Left kidney (tissue), 2 donors: Measurements from ENCODE around the gene CA7. TPM values are rescaled to one million over a fixed set of nuclear protein-coding genes. Genes with fewer than 3 reads are reported as not detected.
A peak's percentile ranks its signal among the peaks of the same experiment; 100 is the strongest.

Experiments used
- DNase-seq: peaks from one replicate; pipeline ENCODE4 v3.0.0-alpha.2; 2013
- polyA plus RNA-seq: library from polyadenylated mRNA; unstranded; fragments of 120-200 nt; gene quantifications from one replicate; pipeline ENCODE4 v1.2.1, GENCODE V29; 2013; ENCODE audit not compliant: insufficient read length

CA7 gene
- polyA plus RNA-seq, 1 donor = 0.65 TPM

DNA sequence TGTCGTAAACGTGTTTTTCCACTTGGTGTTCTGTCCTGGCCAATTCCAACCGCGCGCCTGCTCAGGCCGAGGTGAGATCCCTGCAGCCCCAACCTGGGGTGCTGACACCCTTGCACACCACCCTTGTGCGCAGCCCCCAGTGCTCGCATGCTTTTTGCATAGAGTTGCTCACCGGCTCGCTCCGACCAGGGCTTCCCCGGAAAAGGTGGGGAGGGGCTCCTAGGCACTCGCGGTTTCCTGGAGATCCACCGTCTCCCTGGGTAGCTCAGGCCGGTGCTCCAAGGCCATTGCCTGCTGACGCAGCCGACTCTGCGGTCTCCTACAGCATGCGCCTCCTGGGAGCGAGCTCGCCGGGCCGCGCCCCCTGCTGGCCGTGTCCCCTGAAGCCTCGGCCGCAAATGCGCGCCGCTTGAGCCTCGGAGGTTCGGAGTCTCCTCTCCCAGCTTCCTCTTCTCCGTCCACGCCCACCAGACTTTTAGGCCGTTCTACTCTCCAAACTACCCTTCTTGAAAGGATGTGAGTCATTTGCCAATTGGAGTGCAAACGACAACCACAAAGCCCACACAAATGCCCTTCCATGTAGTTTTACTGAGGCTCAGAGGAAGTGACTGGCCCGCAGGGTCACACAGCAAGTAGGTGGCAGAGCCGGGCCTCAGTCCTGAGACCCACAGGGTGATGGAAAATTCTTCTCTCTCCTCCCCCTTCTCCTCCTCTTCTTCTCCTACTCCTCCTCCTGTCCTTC, 28.9 kb downstream of the CA7 start:
- peak; percentile 75 for DNase-seq

DNA sequence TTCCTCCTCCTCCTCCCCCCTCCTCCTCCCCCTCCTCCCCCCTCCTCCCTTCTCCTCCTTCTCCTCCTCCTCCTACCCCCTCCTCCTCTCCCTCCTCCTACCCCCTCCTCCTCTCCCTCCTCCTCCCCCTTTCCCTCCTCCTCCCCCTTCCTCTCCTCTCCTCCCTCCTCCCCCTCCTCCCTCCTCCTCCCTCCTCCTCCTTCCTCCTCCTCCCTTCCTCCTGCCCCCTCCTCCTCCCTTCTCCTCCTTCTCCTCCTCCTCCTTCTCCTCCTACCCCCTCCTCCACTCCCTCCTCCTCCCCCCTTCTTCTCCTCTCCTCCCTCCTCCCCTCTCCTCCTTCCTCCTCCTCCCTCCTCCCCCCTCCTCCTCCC, 29.5 kb downstream of the CA7 start:
- no peak for DNase-seq

DNA sequence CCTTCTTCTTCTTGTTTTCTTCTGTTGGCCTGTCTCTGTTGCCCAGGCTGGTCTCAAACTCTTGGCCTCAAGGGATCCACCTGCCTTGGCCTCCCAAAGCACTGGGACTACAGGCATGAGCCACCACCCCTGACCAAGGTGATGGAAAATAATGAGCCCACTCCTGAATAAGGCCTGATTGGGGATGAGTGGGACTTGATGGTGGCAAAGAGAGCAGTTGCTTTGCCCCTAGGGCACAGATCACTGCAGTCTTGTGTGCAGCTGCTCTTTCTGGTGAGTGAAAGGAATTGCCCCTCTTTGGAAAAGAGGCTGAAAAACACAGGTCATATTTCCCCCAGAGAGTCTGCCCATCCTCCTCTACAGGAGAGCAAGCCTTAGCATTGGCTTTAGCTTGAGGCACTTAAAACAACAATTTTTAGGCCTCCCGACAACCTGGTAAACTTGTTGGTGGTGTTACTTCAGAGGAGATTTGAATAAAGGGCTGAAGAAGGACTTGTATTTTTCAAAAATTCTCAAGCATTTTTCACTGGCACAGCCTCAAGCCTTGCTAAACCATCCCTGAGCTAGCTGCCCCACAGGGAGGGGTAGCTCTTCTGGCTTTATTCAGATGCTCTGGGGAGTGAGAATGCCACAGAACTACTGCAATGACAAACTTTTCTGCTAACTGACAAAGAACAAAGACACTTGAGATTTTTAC, 30.0 kb downstream of the CA7 start:
- no peak for DNase-seq

DNA sequence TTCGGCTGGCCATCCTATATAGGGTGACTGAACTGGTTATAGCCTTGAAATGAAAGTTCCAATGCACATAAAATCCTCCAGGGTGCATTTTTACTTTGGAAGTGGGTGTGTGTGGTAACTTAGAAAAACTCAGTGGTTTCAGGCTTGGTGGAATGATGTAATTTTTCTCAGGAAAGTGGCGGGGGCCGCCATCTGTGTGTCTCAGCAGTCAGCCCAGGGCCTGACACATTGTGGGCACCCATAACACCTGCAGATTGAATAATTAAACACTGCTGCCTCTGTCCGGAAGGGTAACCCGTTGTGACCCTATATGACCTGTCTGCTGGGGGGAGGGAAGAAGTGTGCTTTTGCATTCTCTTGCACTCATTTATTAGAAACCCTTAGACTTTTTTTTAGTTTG, 33.9 kb downstream of the CA7 start:
- DNase-seq = no peak

DNA sequence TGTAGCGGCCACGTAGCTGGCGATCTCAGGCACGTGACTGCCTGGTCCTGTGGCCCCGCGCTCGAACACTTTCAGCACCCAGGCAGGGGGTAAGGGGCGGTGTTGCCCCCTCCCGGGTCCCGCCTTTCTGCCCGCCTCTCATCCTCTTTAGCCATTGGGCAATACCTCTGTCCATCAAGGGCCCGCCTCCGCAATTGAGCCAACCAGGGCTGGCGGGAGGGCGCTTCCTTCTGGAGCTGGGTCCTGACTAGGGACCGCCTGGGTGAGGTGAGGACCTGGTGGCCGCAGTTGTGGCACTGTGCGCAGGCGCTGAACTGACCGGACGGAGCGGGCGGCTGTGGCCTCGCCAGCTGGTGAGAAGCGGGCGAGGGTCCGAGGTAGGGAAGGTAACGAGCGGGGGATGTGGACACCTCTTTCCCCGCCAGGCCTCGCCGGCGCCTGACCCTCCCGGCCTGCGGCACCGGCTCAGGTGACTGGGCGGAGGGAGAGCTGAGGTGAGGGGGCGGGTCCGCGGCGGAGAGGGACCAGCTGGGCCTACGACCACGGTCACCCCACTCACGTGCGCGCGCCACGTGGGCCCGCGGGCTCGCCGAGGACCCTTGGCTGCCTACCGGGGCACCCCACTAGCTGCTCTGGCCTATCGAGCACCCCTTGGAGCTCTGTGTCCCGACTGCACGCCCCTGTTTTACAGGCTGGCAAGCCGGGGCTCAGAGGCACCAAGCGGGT, 36.2 kb downstream of the CA7 start, which contains the start of gene PDP2:
PDP2 (plus strand) TSS at position 228 of the 726 bp plus-strand sequence. CDS start 3,770 bp downstream, outside the sequence.
- peak; percentile 95 for DNase-seq

DNA sequence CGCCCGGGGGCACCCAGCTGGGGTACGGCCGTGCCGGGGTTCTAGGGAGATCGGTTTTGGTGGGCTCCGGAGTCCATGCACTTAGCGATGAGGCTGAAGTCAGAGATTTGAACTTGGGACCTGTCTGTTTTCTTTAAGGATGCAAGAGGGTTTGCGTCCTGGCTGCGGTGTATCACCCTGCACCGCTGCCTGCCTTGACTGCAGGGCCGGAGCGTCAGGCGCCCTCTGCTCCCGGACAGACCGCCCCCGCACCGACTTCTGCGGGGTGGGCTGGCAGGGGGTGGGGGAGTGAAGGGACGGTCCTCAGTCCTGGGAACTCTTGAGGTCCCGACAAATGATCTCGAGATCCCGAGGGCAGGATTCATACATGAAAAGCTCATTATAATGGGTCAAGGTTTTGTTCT, 36.8 kb downstream of the CA7 start:
- DNase-seq = no peak

DNA sequence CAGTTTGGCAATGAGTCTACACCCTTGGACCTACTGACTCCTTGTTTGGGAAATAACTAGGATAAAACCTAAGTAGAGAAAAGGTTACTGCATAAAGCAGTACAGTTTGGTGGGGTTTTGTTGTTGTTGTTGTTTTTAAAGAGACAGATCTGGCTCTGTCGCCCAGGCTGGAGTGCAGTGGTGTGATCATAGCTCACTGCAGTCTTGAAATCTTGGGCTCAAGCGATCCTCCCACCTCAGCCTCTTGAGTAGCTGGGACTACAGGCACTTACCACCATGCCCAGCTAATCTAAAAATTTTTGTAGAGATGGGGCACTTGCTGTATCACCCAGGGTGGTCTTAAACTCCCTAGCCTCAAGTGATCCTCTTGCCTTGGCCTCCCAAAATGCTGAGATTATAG, 37.3 kb downstream of the CA7 start:
- no peak for DNase-seq

DNA sequence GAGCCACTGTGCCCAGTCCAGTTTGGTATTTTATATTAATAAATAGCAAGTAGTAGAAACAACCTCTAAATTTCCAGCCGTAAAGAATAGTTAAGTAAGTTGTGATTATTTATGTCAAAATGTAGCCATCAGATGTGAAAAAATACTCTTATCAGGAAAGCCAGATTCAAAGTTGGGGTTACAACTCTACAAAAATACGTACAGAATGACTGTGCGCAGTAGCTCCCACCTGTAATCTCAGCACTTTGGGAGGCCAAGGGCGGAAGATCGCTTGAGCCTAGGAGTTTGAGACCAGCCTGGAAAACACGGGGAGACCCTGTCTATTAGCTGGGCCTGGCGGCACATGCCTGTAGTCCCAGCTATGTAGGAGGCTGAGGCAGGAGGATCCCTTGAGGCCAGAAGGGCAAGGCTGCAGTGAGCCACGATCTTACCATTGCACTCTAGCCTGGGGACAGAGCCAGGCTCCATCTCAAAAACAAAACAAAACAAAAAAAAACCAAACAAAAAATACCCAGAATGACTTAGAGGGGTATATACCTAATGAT, 37.8 kb downstream of the CA7 start:
- DNase-seq = no peak

DNA sequence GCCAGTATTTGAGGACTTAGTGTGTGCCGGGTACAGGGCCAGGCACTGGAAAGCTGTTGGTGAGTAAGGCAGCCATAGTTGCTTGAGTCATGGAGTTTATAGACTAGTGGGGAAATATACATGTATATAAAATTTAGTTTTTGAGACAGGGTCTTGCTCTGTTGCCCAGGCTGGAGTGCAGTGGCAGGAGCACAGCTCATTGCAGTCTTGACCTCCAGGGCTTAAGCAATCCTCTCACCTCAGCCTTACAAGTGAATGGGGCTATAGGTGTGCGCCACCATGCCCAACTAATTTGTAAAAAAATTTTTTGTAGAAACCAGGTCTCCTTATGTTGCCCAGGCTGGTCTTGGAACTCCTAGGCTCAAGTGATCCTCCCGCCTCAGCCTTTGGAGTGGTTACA, 38.5 kb downstream of the CA7 start:
- no peak for DNase-seq

DNA sequence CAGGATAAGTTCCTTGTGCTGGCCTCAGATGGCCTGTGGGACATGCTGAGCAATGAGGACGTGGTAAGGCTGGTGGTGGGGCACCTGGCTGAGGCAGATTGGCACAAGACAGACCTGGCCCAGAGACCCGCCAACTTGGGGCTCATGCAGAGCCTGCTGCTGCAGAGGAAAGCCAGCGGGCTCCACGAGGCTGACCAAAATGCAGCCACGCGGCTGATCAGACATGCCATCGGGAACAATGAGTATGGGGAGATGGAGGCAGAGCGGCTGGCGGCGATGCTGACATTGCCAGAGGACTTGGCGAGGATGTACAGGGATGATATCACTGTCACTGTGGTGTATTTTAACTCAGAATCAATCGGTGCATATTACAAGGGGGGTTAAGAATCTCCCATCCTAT, 41.3 kb downstream of the CA7 start:
- DNase-seq = no peak

DNA sequence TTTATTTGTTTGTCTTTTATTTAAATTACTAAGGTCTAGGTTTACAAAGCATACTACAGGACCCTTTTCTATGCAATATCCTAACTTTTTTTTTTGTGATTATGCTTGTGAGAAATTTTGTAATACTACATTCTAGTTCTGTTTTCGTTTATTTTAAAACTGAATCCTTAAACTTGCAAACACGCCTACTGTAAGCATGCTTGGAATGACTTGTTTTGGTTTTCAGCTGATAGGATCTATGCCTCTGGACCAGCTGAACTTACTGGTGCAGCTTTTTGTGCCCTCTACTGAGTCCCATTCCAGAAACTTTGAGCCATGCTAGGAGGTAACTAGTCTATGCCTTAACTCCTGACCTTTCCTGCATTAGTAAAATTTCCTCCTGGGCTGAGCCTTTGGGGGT, 42.1 kb downstream of the CA7 start:
- no peak for DNase-seq

DNA sequence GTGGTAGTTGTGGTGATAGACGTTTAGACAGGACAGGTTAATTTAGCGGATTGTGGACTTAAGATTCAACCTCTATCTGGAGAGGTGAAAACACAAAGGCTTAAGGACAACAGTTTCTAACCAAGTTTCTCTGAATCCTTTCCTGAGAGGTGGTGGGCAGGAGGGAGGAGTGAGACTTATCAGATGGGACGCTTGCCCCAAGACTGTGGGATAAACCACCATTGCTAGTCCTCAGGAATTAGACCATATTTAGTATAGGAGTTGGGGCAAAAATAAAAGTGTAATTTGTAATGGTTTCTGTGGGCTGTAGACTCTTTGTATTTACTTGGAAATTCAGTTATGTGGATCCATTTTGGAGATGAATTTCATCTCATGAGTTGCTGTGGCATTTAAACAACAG, 42.7 kb downstream of the CA7 start:
- no peak for DNase-seq

DNA sequence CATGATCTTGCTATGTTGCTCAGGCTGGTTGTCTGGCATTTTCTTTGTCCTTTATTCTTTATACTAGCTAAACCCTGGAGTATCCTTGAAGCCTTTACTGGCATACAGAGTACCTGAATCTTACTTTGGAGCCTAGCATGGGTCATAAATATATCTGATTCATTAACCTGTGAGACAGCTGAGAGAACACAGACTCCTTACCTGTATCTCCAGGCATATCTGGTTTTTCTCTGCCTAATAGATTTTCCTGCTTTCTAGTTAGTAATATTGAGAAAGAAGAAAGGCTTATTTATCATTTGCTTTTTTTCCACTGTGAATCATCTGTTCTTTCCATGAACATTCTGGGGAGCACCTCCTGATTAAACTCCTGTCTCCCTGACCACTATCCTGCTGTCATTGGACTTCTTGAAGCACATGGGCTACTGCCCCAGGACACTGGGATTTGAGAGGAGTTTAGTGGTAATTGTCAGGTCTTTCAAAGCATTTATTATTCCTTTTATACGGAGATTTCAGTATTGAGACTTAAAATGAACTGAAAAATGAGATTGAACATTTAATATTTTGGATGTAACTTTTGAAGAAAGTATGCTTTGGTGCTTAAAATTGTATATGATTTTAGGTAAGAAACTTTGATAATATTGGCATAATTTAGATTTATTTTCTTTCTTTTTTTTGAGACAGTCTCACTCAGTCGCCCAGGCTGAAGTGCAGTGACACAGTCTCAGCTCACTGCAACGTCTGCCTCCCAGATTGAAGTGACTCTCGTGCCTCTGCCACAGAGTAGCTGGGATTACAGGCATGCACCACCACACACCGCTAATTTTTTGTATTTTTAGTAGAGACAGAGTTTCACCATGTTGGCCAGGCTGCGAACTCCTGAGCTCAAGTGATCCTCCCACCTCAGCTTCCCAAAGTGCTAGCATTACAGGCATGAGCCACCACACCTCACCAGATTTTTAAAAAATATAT, 44.7 kb downstream of the CA7 start:
- DNase-seq = no peak

DNA sequence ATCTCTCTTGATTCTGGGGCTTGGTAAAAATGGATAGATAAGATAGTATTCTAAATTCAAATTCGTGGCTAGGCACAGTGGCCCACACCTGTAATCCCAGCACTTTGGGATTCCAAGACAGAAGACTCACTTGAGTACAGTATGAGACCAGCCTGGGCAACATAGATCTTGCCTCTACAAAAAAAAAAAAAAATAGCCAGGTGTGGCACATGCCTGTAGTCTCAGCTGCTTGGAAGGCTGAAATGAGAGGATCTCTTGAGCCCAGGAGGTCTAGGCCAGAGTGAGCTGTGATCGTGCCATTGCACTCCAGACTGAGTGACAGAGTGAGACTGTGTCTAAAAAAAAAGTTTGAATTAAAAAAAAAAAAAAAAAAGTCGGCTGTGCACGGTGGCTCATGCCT, 45.4 kb downstream of the CA7 start:
- no peak for DNase-seq

DNA sequence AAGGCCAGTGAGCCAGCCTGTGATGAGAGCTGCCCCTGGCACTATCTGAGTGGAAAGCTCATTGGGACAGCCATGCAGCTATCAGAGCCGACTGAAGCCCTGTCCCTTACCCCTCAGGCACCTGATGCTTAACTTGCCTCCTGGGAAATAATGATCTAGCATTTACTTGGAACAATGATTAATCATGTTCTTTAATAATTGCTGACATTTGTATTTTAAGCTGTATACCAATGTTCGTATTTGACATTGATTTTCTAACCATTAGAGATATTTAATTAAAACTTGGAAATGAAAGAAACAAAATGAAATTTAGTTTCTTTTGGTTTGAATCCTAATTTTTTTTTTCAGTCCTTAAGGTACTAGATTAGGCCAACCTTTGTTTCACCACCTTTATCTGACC, 46.6 kb downstream of the CA7 start:
- no peak for DNase-seq

DNA sequence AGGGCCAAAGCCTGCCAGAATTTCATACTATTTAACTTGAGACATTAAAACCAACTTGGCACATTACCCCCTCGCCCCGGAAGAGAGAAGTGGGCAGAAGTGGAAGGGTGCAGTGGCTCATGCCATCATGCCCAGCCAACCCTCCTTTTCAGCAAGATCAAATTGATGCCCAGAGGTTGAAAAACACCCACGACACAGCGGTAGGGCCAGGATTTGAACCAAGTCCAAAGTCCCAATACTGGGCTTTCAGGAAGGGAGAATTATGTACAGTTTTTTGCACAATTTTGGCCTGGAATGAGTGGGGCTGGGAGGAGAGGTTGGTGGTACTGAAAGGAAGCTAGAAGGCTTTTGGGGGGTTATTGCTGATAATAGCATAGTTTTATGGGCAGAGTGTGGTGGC, 47.1 kb downstream of the CA7 start:
- DNase-seq = no peak

DNA sequence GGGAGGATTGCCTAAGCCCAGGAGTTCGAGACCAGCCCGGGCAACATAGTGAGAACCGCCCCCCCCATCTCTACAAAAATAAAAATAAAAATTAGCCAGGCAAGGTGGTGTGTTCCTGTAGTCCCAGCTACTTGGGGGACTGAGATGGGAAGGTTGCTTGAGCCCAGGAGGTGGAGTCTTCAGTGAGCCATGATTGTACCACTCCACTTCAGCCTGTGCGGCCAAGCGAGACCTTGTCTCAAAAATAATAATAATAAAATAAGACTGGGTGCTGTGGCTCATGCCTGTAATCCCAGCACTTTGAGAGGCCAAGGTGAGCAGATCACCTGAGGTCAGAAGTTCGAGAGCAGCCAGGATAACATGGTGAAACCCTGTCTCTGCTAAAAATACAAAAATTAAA, 47.6 kb downstream of the CA7 start:
- DNase-seq = no peak

DNA sequence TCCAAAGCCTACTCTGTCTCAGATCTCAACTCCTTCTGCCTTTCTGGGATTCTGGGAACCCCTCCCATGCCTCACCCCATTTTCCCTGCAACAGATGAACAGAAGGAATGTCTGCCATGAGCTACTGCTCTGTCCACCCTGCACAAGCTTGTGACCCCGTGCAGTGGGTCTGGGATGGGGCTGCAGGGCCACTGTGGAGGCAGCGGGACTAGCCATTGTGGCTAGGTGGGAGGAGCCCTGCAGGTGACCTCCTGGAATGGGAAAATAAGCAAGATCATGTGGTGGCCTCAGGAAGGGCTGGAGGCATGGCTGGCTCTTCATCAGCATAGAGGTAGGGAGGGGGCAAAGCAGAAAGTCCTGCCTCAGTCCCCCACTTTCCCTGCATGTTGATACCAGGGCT, 49.8 kb downstream of the CA7 start:
- no peak for DNase-seq

DNA sequence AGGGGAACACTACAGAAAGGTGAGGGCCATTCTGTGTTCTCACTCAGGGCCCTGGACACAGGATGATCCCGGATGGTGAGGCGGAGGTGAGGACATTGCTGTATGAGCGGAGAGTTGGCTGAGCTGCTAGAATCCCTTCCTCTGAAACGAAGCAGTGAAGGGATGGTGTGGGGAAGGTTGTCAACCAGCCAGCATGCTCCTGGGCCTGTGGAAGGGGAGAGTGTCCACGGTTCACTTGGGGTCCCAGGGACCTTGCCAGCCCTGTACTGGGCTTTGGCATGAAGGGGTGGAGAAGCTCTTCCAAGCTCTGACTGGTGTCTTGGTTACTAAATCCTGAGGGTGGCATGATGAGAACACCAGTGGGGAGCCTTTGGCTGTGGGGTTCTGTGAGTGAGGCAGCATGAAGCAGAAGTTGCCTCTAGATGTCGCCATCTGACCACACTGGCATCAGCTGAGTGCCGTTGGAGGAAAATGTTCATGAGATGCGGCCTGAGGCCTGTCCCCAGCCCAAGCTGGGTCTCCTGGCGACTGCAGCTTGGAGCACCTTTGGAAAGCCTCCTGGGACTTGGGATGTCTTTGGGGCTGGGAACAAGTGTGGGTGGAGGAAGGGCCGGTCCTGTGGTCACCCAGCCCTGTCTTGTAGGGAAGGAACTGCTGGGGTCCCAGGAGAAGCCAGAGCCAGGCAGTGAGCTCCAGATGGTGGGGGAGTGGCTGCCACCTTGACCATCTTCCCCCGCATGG, 50.9 kb downstream of the CA7 start:
- DNase-seq = peak; percentile 75

DNA sequence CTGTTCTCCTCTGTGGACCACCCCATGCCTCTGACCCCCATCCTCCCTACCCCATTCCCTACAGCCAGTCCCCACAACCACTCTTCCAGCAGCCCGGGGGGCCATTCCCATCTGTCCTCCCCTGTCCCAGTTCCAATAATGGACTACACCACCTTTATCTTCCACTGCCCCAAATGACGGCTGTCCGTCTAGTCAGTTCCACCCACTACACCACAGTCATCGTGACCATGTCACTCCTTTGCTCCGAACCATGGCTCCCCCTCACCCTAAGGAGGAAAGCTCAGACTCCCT, 51.4 kb downstream of the CA7 start:
- no peak for DNase-seq

DNA sequence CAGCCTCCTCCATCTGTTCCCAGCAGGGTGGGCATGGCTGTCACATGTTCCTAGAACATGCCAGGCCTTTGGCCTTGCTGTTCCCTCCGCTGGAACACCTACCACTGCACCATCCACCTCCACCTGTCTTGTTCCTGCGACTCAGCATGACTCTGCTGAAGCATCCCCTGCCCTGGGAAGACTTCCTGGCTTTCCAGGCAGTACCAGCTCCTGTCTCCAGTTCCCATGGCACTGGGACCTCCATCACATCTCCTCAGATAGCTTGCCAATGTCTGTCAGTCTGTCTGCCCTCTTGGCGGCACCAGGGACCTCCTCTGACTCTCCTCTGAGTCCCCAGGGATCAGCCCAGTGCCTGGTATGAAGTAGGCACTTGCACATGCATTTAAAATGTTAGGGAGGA, 51.8 kb downstream of the CA7 start:
- no peak for DNase-seq
